GM18909 (cell line): ENCODE data around the gene MAP2K5.

Source experiments
- ATAC-seq: cut with Tn5 transposase; IDR thresholded peaks from one replicate; pipeline ENCODE4 v1.9.1; 2021; ENCODE audit warnings: mild to moderate bottlenecking; ENCODE audit not compliant: unreplicated experiment, poor library complexity

MAP2K5 gene

DNA sequence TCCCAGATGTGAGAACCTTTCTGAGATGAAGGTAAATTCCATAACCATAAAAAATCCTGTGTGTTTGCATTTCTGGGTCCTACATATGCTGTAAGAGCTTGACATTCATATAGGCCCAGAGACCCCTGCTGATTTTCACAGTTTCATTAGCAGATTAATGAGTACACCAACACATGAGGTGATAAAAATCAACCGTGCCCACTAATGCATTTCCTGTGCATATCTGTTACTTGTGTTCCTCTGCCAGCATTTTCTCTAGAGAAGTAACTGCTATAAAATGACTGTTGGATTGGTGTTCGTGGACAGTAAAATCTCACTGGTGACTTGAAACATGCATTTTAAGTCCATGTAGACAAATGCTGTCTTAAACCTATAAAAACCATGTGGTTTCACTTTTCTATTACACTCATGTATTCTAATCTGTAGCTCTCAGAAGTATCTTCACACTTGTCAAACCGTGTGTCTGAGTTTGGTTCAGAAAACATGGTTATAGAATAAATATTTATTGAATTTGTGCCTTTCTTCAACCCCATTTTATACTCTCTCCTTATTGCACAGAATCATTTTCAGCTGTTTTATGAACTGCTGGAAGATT is 14.6 kb downstream of the MAP2K5 start:
- no peak for ATAC-seq

DNA sequence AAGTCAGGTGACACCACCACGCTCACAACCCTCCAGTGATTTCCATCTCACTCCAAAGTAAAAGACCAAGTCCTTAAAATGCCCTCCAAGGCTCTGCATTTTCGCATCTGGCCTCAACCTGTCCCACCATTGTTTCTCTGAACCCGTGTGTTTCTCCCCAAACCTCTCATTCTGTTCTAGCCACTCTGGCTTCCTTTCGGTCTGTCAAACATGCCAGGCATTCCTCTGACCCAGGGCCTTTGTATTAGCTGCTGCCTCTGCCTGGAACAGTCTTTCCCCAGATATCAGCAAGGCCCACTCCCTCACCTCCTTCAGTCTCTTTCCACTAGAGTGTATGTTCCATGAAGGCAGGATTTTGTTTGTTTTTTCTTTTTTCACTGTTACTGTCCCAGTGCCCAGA is 16.0 kb downstream of the MAP2K5 start:
- ATAC-seq = no peak

DNA sequence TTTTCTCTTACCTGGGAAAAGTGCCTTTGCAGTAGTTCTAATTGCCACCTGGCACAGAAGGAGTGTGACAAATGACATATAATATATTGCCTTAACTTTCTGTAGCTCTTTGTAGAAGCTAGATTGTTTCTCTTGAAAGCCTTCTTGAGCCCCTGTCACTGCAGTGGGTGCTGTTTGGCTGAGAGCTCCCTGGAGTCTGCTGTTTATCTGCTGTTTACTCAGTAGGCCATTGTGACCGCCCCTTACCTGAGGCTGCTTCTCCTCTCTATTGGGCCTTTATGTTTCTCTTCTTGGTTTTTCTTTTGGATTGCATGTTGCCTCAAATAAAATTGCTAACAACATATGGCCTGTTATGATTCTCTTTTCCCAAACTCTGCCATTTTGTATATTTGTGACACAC is 16.7 kb downstream of the MAP2K5 start:
- ATAC-seq = no peak

DNA sequence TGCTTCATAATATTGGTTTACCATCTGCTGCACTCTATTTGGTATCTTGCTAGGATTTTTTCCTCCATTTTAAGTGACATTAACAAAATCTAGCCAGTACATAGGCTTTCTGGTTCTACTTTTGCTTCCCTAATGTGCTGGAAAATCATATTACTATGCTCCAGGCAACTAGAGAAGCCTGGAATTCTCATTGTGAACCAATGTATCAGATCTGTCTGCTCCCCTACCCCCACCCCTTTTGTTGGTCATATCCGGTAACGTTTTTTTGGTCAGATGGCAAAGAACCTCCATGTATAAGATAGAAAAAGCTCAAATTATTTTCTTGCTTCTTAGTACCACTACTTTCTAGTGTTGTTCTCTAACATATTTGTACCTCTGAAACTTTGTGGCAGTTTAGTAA is 17.1 kb downstream of the MAP2K5 start:
- ATAC-seq = no peak

DNA sequence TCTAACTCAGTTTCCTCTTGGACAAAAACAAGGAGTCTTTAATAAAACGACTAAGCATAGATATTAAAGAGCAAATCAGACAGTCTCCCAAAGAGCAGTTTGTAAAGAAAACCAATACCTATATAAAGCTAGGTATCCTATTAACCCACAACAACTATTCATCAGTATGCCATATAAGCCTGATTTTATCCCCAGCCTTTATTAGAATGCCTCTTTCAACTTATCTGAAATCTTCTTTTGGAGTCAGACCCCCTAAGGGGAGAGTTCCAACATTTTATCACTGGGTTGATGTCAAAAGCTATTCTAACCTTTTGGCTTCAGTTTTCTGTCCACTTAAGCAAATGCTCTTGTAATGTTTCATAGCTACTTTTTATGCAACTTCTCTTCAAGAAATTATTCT is 17.8 kb downstream of the MAP2K5 start:
- no peak for ATAC-seq

DNA sequence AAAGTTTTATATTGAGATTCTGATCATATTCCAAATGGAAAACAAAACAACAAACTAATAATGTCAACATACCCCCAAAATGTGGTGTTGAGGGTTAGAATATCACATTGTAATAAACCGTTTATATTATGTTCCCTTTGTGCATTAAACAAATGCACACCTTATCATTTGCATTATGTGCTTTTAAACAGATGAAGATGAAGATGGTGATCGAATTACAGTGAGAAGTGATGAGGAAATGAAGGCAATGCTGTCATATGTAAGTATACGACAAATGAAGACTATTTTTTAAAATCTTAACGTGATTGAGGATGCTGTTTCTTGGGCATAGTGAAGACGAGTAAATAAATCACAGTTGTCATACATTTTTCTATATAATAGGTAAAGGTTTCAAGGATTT is 20.6 kb downstream of the MAP2K5 start:
- no peak for ATAC-seq

DNA sequence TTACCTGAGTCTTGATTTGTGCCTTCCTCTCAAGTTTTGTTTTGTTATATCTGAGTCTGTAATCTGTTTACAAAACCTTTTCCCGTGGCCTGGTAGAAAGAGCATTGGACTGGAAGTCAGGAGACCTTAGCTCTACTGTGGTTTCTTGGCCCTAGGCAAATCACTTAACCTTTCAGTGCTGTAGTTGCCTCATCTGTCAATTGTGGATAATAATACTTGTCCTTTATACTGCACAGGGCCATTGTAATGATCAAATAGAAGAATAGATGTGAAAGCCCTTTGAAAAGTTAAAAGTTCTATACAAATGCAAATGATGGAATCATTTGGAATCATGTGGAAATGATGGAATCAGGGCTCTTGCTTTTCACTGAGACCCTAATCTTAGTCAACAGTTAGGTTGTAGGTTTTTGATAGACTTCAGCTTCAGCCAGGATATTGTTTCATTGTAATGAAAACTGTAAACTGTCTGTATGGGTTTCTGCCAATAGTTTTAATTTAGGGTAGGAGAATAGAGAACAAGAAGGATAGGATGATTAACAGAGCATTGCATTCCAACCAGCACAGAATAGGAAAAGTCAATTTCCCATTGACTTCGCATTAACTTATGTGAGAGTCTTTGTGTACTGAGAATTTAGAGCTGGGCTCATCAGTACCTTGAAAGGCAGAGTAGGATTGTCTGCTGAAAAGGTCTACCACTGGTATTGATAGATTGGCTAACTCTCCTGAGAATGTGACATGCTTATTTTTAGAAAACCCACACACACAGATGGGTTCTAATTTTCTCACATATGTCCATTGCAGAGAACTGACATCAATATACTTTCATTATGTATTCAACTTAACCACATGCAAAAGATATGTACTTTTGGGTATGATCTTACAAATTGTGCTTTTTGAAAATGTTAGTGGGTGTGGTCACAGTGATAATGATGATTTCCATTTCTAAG is 21.8 kb downstream of the MAP2K5 start:
- peak; percentile 89 for ATAC-seq

DNA sequence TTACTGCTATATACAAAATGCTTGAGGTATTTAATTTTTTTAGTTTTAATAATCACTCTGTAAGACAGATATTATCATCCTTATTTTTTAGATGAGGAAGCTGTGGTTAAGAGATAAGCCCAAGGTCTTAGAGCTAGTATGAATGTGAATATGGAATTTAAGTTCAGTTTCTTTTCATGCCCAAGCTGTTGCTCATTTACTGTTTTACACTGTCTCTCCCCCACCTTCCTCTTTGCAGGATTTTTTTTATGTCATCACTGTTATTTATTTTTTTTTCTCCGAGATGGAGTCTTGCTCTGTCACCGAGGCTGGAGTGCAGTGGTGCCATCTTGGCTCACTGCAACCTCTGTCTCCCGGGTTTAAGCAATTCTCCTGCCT is 22.5 kb downstream of the MAP2K5 start:
- ATAC-seq = peak; percentile 38

DNA sequence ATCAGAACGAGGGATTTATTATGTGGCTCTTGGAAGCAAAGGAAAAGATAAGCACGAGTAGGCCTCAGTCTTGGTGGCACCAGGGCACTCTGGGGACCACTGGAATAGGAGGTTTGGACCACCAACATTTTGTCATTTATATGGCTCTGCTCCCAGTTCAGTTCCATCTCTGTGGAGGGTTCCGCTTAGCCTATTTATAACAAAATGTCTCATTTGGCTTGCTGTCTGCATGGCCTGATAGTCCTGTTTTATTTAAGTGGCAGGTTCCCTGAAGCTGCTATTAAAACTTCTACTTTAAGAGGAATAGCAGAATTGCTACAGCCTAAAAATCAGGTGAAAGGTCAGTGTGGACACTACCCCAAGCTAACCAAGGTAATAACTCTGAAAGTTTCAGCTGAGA is 27.2 kb downstream of the MAP2K5 start:
- no peak for ATAC-seq

DNA sequence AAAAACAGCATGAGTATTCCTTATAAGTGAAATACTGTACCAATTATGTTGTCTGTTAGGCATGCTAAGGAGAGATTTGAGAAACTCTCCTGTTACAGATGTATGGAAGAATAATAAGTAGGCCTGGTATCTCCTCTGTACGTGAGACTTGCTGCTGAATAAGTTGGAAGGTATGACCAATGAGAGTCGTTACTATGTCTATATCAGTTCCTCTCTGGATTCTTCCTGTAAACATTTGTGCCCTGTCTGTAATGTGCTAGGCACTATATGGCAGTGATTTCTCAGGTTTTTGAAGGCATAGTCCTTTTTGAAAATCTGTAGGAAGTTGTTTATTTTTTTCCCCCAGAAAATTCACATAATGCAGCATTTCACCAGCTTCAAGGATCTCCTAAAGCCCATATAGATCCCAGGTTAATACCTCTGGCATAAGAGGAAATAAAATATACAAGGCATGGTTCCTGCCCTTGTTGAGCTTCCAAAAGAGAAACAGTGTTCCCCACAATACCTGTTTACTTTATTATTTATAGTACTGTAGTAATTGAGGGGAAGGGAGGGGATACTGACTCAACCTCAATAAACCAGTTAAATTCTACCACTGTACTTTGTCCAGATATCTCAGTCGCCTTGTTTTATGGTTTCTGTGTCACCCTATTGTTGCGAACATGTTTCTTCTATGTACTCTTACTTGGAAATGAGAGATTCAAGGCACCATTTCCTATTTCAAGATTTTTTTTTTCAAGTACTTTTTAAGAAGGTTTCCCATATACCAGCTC is 28.6 kb downstream of the MAP2K5 start:
- no peak for ATAC-seq

DNA sequence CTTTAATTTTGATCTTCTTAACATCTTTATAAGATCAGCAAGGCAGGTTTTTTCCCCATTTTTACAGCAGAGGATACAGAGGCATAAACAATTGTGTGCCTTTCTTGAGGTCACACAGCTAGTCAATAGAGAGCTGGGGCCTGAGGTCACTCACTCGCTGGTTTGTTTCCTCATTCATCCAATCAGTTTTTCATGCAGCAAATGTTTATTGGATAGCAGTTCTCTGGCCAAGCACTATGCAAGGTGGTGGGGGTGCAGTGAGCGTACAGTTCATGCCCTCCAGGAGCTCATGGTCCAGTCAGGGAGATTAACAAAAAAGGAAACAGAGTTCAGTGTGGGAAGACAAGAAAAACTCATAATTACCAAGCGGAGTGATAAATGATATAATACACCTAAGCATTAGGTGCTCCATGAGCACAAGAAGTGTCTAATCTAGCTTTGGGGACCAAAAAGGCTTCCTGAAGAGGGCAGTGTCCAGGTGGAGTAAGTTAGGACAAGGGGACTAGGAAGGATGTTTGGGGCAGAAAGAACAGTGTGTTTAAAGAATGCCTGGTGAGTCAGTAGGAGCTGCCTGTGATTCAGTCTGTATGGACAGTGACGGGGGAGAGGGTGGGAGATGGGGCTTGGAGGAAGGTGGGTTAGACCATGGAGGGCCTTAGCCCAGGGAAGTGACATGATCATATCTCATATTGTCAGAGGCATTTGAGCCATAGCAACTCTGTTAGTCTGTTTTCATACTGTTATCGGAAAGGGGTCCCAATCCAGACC is 29.3 kb downstream of the MAP2K5 start:
- ATAC-seq = no peak

DNA sequence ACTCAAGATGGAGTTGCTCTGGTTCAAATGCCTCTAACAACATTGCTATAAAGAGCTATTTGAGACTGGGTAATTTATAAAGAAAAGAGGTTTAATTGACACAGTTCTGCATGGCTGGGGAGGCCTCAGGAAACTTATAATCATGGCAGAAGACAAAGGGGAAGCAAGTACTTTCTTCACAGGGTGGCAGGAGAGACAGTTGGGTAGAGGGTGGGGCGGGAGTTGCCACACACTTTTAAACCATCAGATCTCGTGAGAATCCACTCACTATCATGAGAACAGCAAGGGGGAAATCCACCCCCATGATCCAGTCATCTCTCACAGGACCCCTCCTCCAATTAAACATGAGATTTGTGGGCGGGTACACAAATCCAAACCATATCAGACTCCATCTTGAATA is 30.7 kb downstream of the MAP2K5 start:
- no peak for ATAC-seq

DNA sequence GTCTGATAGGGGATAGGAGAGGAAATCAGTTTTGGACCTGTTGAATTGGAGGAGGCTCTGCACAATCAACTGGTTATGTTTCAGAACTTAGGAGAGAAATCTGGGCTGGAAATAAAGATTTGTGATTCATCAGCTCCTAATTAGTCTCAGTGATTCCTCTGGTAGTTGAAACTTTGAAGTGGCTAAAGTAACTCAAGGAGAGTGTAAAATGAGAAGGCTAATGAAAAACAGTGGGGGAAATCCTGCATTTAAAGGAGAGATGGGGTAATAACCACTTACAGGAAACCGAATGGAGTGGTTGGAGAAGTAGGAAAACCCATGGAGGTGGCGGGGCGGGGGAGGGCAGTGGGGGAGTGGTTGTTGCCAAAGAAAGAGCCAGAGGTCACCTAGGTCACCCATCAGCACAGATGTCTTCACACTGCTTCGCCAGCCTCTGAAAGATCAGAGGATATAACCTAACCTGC is 32.6 kb downstream of the MAP2K5 start:
- no peak for ATAC-seq

DNA sequence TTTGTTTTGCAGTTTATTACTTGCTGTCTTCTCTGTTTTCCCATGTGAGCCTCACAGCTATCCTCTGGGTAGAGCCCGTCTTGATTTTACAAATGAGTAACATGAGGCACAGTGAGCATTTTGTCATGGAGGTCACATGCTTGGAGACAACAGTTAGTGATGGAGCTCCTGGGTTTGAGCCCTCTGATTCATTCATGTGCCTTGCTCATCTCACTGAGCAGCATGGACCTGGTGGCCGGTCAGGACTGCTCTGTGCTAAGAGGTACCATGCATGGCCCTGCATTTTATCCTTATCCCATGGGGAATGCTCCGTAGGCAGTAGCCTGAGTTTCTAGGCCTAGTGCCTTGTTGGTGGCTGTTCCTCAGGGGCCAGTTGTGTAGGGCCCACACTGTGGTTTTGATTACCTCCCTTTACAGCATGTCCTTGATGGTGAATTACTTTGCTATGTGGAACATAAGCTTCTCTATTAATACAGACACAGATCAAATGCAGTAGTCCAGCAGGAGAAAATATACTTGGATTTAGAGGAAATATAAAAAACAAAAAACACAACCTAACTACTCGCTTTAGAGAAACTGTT is 35.6 kb downstream of the MAP2K5 start:
- no peak for ATAC-seq

DNA sequence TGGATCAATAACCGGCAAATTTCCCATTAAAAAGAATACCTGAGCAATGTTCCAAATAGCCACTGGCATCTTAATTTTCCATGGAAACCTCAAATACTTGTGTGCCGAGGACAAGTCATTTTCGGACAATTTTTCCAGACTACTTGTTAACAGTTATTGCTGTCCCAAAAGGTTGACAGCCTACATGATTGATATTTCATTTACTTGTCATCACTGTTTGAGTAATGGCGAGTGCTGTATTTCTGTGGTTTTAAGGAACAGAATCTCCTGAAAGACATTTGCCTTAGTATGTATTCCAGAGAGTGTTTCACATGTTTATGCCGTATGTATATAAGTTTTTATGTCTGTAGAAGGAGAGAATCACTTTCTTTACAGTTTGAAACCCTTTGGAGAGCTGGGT is 36.7 kb downstream of the MAP2K5 start:
- no peak for ATAC-seq

DNA sequence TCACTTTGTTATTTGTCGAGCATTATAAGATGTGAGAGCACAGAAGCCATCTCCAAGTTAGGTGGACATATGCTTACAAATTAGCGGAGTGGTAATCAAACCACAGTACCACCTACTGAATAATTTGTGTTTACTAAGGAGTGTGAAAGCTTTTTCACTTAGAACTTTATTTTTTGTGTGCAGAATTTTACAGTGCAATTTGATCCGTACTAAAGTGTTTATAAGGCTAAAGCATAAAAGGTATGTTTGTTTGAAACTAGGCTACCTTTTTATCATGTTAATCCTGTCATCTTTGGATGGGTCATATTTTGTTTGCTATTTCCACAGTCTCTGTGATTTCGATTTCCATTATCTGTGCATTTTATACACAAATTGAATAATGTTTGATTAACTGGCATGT is 37.5 kb downstream of the MAP2K5 start:
- ATAC-seq = no peak

DNA sequence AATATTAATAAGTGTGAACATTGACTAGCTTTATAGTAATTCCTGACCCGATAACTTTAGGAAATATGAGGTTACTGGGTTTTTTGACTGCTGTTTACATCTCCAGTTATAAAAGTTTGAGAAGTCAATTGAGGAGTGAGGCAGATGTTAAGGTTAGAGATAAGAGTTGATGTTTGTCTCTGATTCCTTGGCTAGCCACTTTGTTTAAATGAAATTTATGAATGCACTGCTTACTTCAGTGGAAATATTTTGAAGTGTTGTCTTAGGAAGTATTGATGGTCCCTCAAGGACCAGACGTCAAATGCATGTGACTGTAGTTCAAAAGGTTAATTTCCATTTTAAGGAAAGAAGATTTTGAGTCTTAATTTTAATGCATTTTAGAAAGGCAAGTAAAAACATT is 41.7 kb downstream of the MAP2K5 start:
- ATAC-seq = no peak

DNA sequence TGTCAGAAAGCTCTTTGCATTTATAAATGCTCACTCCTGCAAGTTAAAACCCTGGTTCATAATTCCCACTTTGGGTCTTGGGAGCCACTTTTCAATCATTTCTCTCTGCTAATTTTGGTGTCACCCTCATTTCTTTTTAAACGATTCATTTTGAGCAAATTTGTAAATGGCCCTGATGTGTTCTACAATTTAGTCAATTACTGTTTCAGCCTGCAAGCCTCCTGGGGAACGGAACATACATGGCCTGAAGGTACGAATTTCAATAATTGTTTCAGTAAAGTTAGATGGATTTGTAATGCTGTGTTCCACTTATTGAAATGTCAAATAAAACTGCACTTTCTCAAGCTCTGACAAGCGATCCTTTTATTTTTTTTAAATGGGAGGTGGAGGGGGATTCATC is 43.2 kb downstream of the MAP2K5 start:
- ATAC-seq = no peak

DNA sequence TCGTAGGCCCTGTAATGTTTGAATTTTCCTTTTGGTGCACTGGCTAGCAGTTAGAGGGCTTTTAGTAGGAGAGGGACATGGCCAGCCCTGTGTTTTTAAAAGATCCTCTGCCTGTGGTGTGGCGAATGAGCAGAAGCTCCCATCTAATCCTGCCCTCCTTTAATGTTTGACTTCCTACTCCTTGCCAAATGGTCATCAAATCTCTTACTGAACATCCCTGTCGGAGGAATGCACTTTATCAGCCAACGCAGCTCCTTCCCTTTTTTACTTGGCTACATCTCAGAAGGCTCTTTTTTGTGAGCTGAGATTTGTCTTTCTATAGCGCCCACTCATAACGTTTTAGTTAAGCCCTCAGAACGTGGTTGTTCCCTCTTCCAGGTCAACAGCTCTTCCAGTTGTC is 44.8 kb downstream of the MAP2K5 start:
- ATAC-seq = no peak

DNA sequence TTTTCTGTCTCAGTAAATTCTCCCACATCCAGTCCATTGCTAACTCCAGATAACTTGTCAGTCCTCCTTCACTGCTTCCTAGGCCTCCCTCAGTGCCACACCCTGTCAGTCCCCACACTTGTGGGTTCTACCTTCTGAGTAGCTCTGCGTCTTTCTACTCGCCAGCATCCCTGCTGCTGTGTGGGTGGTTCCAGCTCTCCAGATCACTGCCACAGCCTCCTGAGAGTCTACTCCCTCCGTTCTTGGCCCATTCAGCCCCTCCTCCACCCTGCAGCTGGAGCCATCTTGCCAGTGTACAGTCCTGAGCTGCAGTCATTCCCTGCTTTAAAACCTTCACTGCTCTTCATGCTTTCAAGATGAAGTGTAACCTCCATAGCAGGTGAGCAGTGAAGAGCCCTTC is 45.3 kb downstream of the MAP2K5 start:
- no peak for ATAC-seq
